Suppressor macrophage treated with lipopolysaccharide for 4 hours (primary cell): ENCODE measurements around the gene CCDC85C.

Experiments
- DNase-seq: peaks from one replicate; pipeline ENCODE4 v3.0.0-alpha.2; 2020

The CCDC85C gene

DNA sequence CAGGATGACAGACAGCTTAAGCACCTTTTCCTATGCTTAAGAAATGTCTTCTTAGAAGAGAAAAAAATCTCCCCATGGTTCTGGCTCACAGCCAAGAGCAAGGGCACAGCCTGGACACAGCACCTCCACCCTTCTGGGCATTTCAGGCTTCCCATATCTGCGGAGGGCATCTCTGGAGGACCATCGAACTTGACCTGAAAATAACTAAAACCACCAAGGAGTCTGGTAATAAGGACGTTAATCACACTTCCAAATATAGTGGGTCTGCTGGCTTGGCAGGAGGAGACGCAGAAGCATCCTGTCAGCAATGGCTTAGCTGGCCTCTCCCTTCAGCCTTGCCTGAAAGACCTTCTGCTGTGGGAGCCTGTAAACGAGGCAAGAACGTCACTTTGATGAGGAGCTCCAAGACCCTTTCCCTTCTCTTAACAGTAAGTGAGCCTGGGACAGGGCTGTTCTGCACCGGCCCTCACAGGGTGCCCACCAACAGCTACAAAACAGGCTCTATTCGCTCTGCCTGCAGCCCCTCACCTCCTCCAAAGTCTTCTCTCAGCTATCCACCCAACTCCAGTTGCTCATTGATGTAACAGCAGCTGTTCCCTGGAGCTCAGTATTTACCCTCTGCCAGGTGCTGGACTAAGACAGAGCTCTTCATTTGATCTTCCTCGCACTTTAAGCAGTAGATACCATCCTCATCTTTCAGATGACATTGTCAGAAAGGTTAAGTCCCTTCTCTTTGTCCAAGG, 136.5 kb downstream of the CCDC85C start:
- no peak for DNase-seq

DNA sequence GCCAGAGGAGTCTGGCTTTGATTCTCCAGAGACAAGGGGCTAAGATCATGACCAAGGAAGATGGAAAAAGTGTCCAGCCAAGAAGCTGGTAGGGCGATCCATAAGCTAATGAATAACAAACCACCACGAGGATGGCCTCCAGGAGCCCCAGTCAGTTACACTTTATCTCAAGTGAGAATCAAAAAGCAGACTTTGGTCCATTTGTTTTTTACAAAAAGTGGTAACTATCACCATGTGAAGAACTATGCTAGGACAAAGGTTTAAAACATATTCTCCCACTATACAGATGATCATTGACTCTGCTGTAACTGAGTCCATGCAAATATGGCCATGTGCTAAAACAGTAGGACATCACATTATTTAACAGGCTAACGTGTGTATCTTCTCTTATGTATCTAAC, 137.2 kb downstream of the CCDC85C start:
- DNase-seq = no peak

DNA sequence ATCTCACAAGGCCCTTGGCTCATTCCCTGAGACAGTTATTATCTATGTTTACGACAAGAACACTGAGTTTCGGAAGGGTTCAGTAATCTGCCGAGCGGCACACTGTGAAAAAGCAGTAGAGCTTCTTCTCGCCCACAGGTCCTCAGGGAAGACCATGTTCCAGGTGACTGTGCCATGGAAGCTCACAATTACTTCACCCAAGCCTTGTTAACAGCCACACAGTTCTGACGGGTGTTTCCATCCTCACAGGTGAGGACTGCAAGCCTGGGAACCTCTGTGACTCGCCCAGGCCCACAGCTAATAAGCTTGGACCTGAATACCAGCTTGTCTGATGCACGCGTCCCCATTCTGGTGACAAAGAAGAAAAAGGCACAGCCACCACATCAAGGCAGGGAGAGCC, 138.7 kb downstream of the CCDC85C start:
- DNase-seq = no peak

DNA sequence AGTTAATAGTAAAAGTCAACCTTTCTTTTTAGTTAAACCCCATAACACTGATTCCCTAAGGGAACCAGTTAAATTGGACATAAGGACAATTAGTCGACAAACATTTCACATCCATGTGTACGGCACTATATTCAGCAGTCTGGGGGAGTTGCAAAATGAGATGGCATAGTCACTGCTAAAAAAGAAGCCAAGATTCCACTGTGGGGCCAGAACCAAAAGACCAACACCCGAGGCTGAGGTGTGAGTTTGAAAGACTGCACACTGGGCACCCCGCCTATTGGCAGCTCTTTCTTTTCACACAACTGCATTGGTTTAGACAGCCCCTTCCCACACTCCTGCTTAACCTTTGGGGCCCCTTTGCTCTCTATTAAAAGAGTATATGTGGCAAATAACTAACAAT, 140.0 kb downstream of the CCDC85C start:
- DNase-seq = no peak

DNA sequence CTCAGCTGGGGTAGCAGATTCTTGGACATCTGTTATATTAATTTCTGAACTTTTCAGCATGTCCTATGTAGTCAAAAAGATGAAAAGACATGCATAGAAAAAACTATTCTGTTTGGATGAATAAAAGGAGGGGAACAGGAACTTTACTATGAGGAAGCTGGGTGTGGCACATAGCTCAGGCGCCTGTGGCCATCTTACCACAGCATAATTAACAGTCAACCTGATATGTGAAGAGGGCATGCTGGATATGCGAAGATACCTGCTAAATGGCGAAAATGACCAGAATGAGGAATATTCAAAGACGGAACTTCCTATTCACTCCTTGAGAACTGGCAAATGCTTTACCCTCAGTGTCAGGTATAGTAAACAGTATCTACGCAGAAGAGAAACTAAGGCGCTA, 141.8 kb downstream of the CCDC85C start:
- DNase-seq = no peak

DNA sequence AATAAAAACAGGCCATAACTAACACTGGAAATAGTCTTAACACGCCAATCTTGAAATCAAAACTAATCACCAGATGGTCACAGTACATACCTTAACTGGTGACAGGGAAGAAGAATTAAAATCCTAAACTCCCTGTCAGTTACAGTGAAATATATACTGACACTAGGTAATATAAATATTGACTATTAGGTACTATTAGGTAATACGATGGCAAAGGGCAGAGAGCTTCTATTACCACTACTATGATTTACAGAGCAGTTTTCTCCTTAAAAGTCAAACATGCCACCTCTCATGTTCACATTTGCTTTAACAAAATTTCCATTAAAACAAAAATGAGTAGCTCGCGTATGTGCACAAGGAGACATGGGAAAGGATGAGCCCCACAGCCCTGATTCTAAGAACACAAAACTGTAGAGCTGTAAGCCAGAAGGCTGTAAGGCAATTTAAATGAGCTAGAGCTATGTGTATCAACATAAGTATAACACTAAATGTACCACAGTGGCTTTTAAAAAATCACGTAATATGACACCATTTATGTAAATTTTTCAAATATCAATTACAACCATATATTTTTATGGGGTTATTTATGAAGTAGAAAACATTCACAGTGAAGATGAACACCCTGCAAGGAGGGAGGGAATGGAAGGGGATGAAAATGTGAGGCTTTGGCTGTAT, 142.5 kb downstream of the CCDC85C start:
- no peak for DNase-seq

DNA sequence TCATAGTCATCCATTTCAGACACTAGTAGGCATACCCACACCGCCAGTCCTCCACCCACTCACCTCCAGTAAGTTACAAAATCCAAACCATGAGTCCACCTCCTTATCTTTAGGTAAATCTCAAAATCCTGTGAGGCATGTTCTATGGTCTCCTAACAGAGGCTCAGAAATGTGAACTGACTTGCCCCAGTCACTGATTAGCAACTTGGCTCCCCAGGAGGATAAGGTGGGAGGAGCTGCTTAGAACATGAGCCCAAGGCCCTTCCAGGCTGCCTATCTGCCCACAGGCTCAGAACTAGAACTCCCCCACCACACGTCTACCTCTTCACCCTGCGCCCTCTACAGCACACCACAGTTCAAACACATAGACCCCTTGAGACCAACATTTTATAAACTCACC, 143.2 kb downstream of the CCDC85C start:
- DNase-seq = no peak

DNA sequence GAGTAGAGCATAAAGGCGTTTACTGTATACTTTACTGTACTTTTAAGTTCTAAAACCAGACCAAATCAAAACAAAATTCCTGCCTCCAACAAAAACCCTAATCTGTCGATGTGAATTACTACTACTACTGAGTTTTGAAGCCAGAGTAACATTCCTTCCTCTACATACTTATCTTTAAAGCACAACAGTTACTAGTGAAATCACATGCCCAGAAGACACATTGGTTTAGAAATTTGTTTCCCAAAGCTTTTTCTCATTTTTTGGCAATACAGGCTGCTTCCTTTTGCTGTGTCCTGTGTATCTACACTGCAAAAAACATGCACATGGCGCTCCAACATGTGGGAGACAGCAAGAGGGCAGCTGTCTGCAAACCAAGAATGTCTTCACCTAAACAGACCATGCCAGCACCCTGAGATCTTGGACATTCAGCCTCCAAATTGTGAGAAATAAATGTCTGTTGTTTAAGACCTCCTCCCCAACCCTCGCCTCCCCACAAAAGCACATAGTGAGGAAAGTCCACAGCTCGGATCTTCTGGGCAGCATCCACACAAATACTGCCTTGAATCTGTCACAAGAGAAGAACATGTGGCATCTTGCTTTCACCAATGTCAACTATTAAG, 144.4 kb downstream of the CCDC85C start:
- no peak for DNase-seq

DNA sequence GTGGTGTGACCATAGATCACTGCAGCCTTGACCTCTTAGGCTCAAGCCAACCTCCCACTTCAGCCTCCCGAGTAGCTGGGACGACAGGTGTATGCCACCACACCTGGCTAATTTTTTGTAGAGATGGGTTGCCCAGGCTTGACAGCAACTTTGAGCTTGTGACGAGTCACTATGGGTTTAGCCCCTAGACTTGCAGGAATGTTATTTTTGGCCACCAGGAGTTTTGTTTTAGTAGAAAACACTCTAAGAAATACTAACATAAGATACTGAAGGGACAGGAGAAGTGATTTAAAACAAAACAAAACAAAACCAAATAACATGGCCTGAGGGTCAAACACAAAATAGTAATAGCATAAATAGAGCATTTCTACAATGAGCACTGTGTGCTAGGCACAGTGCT, 149.8 kb downstream of the CCDC85C start:
- DNase-seq = no peak

DNA sequence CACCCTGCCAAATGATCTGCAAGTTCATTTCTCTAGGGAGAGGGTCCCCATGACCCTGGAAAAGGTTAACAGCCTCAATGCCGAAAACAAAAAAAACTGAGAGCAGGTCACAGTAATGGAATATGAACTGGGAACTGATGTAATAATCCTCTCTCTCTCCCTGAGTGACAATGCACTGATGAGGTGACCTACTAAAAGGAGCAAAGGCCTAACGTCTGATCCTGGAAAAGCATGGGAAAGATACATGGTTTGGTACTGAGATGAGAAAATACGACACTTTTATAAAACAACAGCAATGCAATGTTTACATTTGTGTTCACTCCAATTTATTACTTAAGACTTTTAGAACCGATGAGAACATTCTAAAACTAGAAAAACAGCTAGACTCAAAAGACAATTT, 151.0 kb downstream of the CCDC85C start:
- DNase-seq = no peak

DNA sequence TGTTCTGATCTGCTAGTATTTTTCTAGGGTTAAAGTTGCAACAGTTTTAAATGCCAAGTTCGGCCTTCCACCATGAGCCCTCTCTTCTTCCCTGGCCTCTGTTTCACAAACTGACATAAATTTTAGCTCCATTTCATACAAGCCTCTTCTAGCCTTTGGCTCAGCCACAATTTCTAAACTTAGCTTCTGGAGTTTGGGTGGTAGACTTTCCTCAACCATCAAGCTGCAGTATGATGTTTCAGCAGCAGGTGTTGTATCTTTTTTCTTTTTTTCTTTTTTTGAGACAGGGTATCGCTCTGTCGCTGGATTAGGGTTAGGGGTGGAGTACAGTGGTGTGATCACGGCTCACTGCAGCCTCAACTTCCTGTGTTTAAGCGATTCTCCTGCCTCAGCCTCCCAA, 152.8 kb downstream of the CCDC85C start:
- DNase-seq = no peak

DNA sequence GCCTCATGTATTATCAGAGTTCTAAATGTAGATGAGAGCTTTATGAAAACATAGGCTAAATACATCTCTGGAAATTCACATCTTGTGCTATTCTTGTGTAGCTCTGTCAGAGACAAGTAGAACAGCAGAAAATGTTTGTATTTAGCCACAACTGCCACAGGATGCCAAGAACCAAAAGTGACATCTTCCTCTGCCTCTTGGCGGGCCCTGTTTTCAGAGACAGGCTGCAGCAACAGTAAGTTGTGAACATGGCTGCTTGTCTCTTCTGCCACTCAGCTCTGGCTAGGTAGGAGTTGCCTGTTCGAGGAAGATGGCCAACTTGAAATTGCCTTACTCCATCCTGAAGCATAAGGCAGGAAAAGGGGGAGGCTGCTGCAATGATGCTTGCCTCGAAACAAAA, 153.7 kb downstream of the CCDC85C start:
- DNase-seq = no peak
